ENCODE measurements around the gene PRRC2A. TPM values are rescaled to one million over a fixed set of nuclear protein-coding genes. Genes with fewer than 3 reads are reported as not detected.

PRRC2A gene
- total RNA-seq, 2 experiments from 2014 or later, result 156 to 355 TPM

DNA sequence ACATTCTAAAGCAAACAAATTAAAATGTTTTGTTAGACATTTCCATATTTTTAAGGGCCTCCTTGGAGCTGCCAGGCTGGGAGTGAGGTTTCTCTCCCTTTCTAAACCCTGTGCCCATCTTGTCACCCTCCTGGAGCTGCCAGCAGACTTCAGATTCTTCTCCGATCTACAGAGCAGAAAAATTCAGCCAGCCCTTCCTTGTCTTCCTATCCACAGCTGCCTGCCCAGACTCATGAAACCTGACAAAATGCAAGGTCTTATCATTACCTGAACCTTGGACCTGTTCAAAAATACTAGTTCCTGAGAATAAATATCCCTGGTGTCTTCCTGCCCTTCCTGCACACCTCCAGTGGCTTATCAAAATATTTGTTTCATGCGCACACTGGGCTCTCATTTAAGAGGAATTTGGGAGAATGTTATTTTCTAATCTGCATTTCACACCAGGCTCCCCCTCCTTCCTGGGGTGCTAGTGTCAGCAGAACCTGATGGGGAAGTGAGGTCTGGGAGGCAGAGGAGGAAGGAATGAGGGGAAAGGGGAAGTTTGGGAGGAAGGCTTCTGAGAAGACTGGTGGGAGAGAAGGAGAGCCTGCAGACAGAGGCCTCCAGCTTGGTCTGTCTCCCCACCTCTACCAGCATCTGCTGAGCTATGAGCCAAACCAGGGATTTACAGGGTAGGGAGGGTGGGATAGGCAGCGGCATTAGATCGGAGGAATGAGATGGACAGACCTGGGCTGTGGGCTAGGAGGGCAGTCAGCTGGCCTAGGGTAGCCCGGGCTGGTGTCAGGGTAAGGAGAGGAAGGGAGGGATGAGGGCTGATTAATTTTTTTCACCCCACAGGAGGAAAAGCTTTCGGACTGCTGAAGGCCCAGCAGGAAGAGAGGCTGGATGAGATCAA lies 5.6 kb upstream of the PRRC2A start, which contains the start of gene AIF1:
Gene AIF1, plus strand, starts transcription at position 551 of the 895 bp plus-strand sequence. Its CDS starts 96 bp downstream, at position 647.
- ChIA-PET POLR2A (interaction anchor here (0.5 to 1.3 kb wide), 2 partner anchors 74 to 293 kb away, joined by 3 to 7 read pairs; partner anchors contain the start of gene DDX39B), CTCF (ENCODE audit: unreplicated experiment) (interaction anchor here (0.5 to 1.0 kb wide), 2 partner anchors 28 to 68 kb away, joined by 3 to 7 read pairs; partner anchors contain the start of gene ATP6V1G2)
- TF ChIP-seq EZH2phosphoT487 (IDR thresholded peaks at IDR 0.05; ENCODE audit: borderline replicate concordance, low read depth, low read length), result no peak
- TF ChIP-seq, protein P1, sequence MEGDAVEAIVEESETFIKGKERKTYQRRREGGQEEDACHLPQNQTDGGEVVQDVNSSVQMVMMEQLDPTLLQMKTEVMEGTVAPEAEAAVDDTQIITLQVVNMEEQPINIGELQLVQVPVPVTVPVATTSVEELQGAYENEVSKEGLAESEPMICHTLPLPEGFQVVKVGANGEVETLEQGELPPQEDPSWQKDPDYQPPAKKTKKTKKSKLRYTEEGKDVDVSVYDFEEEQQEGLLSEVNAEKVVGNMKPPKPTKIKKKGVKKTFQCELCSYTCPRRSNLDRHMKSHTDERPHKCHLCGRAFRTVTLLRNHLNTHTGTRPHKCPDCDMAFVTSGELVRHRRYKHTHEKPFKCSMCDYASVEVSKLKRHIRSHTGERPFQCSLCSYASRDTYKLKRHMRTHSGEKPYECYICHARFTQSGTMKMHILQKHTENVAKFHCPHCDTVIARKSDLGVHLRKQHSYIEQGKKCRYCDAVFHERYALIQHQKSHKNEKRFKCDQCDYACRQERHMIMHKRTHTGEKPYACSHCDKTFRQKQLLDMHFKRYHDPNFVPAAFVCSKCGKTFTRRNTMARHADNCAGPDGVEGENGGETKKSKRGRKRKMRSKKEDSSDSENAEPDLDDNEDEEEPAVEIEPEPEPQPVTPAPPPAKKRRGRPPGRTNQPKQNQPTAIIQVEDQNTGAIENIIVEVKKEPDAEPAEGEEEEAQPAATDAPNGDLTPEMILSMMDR (conservative IDR thresholded peaks at IDR 0.05; ENCODE audit: low read length), result no peak
- no peaks in the 10 kb centered on the region for H3K36me3 ChIP-seq (ENCODE audit: insufficient read depth, low read length)
- peak within 1 kb of the TSS; percentile 58 for H3K27ac ChIP-seq (ENCODE audit: low read depth, low read length, poor library complexity, severe bottlenecking)
- DNase-seq (ENCODE audit: low spot score), result no peak
- no peaks in the 10 kb centered on the region for H4K20me1 ChIP-seq (ENCODE audit: insufficient read depth, low read length)
- peak within 1 kb of the TSS; percentile 76 for H3K4me2 ChIP-seq (ENCODE audit: low read length)
- H3K4me3 ChIP-seq (ENCODE audit: low read depth, low read length, poor library complexity, severe bottlenecking), result peak within 1 kb of the TSS; percentile 61
- H3K4me1 ChIP-seq (ENCODE audit: insufficient read depth, low read length, poor library complexity, severe bottlenecking), result peaks cover 39% of the 10 kb centered on the region
- no peaks in the 10 kb centered on the region for H3K79me2 ChIP-seq (ENCODE audit: insufficient read depth, low read depth, low read length)
- no TSS peak for BruUV-seq (replicated peaks)
- H3K9me2 ChIP-seq (ENCODE audit: insufficient read depth, low read length), result no peaks in the 10 kb centered on the region
- intact Hi-C loops (cut with micrococcal nuclease; ENCODE audit: unreplicated experiment), result no loop called here
- peak within 1 kb of the TSS; percentile 67 for H2AFZ ChIP-seq (ENCODE audit: low read length)
- no peaks in the 10 kb centered on the region for H3K9me3 ChIP-seq (ENCODE audit: low read length)

GRCh38 chr6:31615748-31616147 lies 4.8 kb upstream of the PRRC2A start:
- Histone ChIP-seq H3K4me2 (ENCODE audit: low read length) (peak overlapping the region; percentile 76), H3K4me3 (ENCODE audit: low read depth, low read length, poor library complexity, severe bottlenecking) (peak overlapping the region; percentile 61), H3K9me3 (ENCODE audit: low read length) (no peaks in the 10 kb centered on the region), H3K79me2 (ENCODE audit: insufficient read depth, low read depth, low read length) (peaks cover 1% of the 10 kb centered on the region; the same call in 1 of the 2 replicates), H3K4me1 (ENCODE audit: insufficient read depth, low read length, poor library complexity, severe bottlenecking) (peaks cover 39% of the 10 kb centered on the region), H3K9me2 (ENCODE audit: insufficient read depth, low read length) (no peaks in the 10 kb centered on the region), H2AFZ (ENCODE audit: low read length) (peak overlapping the region; percentile 67), H3K27ac (ENCODE audit: low read depth, low read length, poor library complexity, severe bottlenecking) (peak overlapping the region; percentile 58), H4K20me1 (ENCODE audit: insufficient read depth, low read length) (no peaks in the 10 kb centered on the region), H3K36me3 (ENCODE audit: insufficient read depth, low read length) (no peaks in the 10 kb centered on the region)
- TF ChIP-seq EZH2phosphoT487 (IDR thresholded peaks at IDR 0.05; ENCODE audit: borderline replicate concordance, low read depth, low read length), result no peak
- TF ChIP-seq, protein P1 (conservative IDR thresholded peaks at IDR 0.05; ENCODE audit: low read length), result no peak
- ChIA-PET POLR2A (interaction anchor here (1.3 kb wide), 1 partner anchor 74 kb away, joined by 7 read pairs; the partner anchor contains the start of gene DDX39B), CTCF (ENCODE audit: unreplicated experiment) (interaction anchor here (1.0 kb wide), 1 partner anchor 28 kb away, joined by 3 read pairs; no protein-coding TSS in a partner anchor)
- no TSS peak for BruUV-seq (replicated peaks)
- intact Hi-C loops (cut with micrococcal nuclease; ENCODE audit: unreplicated experiment), result no loop called here
- DNase-seq (ENCODE audit: low spot score), result peak; percentile 62

Measured in OCI-LY7 (cell line).